ENCODE measurements around the gene EEF1A2. TPM values are rescaled to one million over a fixed set of nuclear protein-coding genes. Genes with fewer than 3 reads are reported as not detected.

The EEF1A2 gene
- total RNA-seq, 4 donors from 2014 or later, result 1.1 to 1.5 TPM; not detected in 2

- peaks cover 0 to 37% of the 10 kb centered on the region in 2 donors for H3K27me3 ChIP-seq
- no peak overlapping the region for H3K27ac ChIP-seq
- intact Hi-C loops (cut with DNase I; ENCODE audit: low total_unique reads), result no loop called here
- H3K4me3 ChIP-seq, result no peak overlapping the region
- no peaks in the 10 kb centered on the region for H3K36me3 ChIP-seq
- TF ChIP-seq POLR2A (IDR thresholded peaks at IDR 0.05), result no peak
- TF ChIP-seq CTCF (IDR thresholded peaks at IDR 0.05), result no peak
- no peak for DNase-seq
- no peaks in the 10 kb centered on the region for H3K9me3 ChIP-seq
- no peaks in the 10 kb centered on the region for H3K4me1 ChIP-seq
These were observed 46.5 kb downstream of the EEF1A2 start for GRCh38 chr20:63452341-63452740.

- H3K4me3 ChIP-seq, result no peak overlapping the region
- peaks cover 0 to 33% of the 10 kb centered on the region in 2 donors for H3K27me3 ChIP-seq
- H3K27ac ChIP-seq, result no peak overlapping the region
- no peaks in the 10 kb centered on the region for H3K9me3 ChIP-seq
- H3K4me1 ChIP-seq, result no peaks in the 10 kb centered on the region
- H3K36me3 ChIP-seq, result no peaks in the 10 kb centered on the region
- DNase-seq, result no peak
- intact Hi-C loops (cut with DNase I; ENCODE audit: low total_unique reads), result no loop called here
- TF ChIP-seq CTCF (IDR thresholded peaks at IDR 0.05), result no peak
- TF ChIP-seq POLR2A (IDR thresholded peaks at IDR 0.05), result no peak
These were observed 47.1 kb downstream of the EEF1A2 start for GRCh38 chr20:63451821-63452220.

- no peak for DNase-seq
- H3K36me3 ChIP-seq, result no peaks in the 10 kb centered on the region
- no peak overlapping the region for H3K4me3 ChIP-seq
- no peaks in the 10 kb centered on the region for H3K9me3 ChIP-seq
- no peaks in the 10 kb centered on the region for H3K4me1 ChIP-seq
- peaks cover 0 to 18% of the 10 kb centered on the region in 2 donors for H3K27me3 ChIP-seq
- TF ChIP-seq POLR2A (IDR thresholded peaks at IDR 0.05) (no peak), CTCF (IDR thresholded peaks at IDR 0.05) (no peak)
- intact Hi-C loops (cut with DNase I; ENCODE audit: low total_unique reads), result no loop called here
- H3K27ac ChIP-seq, result no peak overlapping the region
These were observed 48.8 kb downstream of the EEF1A2 start for GRCh38 chr20:63449796-63450730.

GRCh38 chr20:63449025-63449424, 49.9 kb downstream of the EEF1A2 start:
- TF ChIP-seq CTCF (IDR thresholded peaks at IDR 0.05) (no peak), POLR2A (IDR thresholded peaks at IDR 0.05) (no peak)
- H3K36me3 ChIP-seq, result no peaks in the 10 kb centered on the region
- H3K9me3 ChIP-seq, result no peaks in the 10 kb centered on the region
- H3K27ac ChIP-seq, result no peak overlapping the region
- peaks cover 0 to 18% of the 10 kb centered on the region in 2 donors for H3K27me3 ChIP-seq
- intact Hi-C loops (cut with DNase I; ENCODE audit: low total_unique reads), result no loop called here
- H3K4me1 ChIP-seq, result no peaks in the 10 kb centered on the region
- DNase-seq, result no peak
- H3K4me3 ChIP-seq, result no peak overlapping the region

GRCh38 chr20:63448031-63448430, 50.9 kb downstream of the EEF1A2 start:
- Histone ChIP-seq H3K27ac (no peak overlapping the region), H3K36me3 (no peaks in the 10 kb centered on the region), H3K9me3 (no peaks in the 10 kb centered on the region), H3K4me3 (no peak overlapping the region), H3K27me3 (peaks cover 0 to 13% of the 10 kb centered on the region in 2 donors), H3K4me1 (no peaks in the 10 kb centered on the region)
- no peak for DNase-seq
- TF ChIP-seq POLR2A (IDR thresholded peaks at IDR 0.05), result no peak
- no peak for TF ChIP-seq CTCF (IDR thresholded peaks at IDR 0.05)
- intact Hi-C loops (cut with DNase I; ENCODE audit: low total_unique reads), result no loop called here

Data from uterus (tissue), 4 donors.